T-cell (primary cell): Measurements from ENCODE around the gene TCF7L1. TPM values are rescaled to one million over a fixed set of nuclear protein-coding genes. Genes with fewer than 3 reads are reported as not detected.

ENCODE experiments used
- ATAC-seq, 4 experiments: fragments of 200-7000 bp in 3 of 4; fragments of 150-1000 bp in 1 of 4; cut with Tn5 transposase; replicated peaks in 1 of 4; 1 replicate in 3 of 4; 2 replicates in 1 of 4; pipeline ENCODE4 v1.10.0; 2021; ENCODE audit warnings: moderate library complexity in 3 of 4, mild to moderate bottlenecking in 2 of 4, moderate number of reproducible peaks in 1 of 4
- CTCF ChIA-PET, 2 donors: fragments of 300-600 bp; sonication (Branson Sonifier 250); formaldehyde crosslinking; loops; one replicate each; lab custom pipeline; 2022; ENCODE audit warnings: antibody characterized with exemption in 2 of 2; lab: Charles Lee
- POLR2A ChIA-PET, 2 donors: fragments of 300-600 bp; sonication (Branson Sonifier 250); formaldehyde crosslinking; loops; one replicate each; lab custom pipeline; 2022; ENCODE audit warnings: antibody characterized with exemption in 2 of 2; lab: Charles Lee
- DNase-seq, 35 experiments: peaks; one replicate each; pipeline versions ENCODE4 v3.0.0 to v3.0.0-alpha.2; 2013 to 2023
- H3K27ac ChIP-seq: one replicate; pipeline ENCODE4 v1.5.1; 2013; ENCODE audit warnings: low read length
- H3K27me3 ChIP-seq, 2 experiments: replicated peaks in 1 of 2; 1 replicate in 1 of 2; 2 replicates in 1 of 2; pipeline versions ENCODE4 v1.6.1 to v1.7.0; 2013; ENCODE audit warnings: low read length in 1 of 2, mixed read lengths in 1 of 2; ENCODE audit not compliant: control insufficient read depth in 2 of 2, insufficient read depth in 2 of 2; ENCODE audit errors: extremely low read depth in 1 of 2
- H3K36me3 ChIP-seq, 2 donors: 1 replicate in 1 of 2; 2 replicates in 1 of 2; pipeline versions ENCODE4 v1.6.1 to v1.7.0; 2013; ENCODE audit warnings: low read length in 1 of 2; ENCODE audit not compliant: control insufficient read depth in 2 of 2, insufficient read depth in 1 of 2; ENCODE audit errors: extremely low read depth in 1 of 2
- H3K4me1 ChIP-seq, 2 experiments: 1 replicate in 1 of 2; 2 replicates in 1 of 2; pipeline versions ENCODE4 v1.6.1 to v1.7.0; 2013; ENCODE audit warnings: low read length in 2 of 2, mixed read lengths in 1 of 2; ENCODE audit not compliant: insufficient read depth in 2 of 2, control insufficient read depth in 1 of 2; ENCODE audit errors: extremely low read depth in 1 of 2
- H3K4me3 ChIP-seq, 2 donors: 1 replicate in 1 of 2; 2 replicates in 1 of 2; pipeline versions ENCODE4 v1.5.1 to v1.7.0; 2013; ENCODE audit warnings: mild to moderate bottlenecking in 2 of 2, low read length in 1 of 2, moderate library complexity in 1 of 2; ENCODE audit not compliant: control insufficient read depth in 1 of 2; ENCODE audit errors: extremely low read depth in 1 of 2
- H3K9me3 ChIP-seq: 2 replicates; pipeline ENCODE4 v1.7.0; 2013
- H3K27ac Mint-ChIP-seq, 2 donors: one replicate each; pipeline ENCODE4 v1.8.0; 2020 to 2021; ENCODE audit warnings: mild to moderate bottlenecking in 2 of 2, mixed read lengths in 2 of 2
- H3K27me3 Mint-ChIP-seq, 2 donors: one replicate each; pipeline ENCODE4 v1.8.0; 2021 to 2022; ENCODE audit warnings: mixed read lengths in 2 of 2
- H3K36me3 Mint-ChIP-seq: one replicate; pipeline ENCODE4 v1.8.0; 2021; ENCODE audit warnings: mixed read lengths
- H3K4me1 Mint-ChIP-seq, 3 donors: one replicate each; pipeline ENCODE4 v1.8.0; 2020 to 2022; ENCODE audit warnings: mixed read lengths in 3 of 3, mild to moderate bottlenecking in 1 of 3
- H3K4me3 Mint-ChIP-seq, 3 donors: one replicate each; pipeline ENCODE4 v1.8.0; 2020 to 2022; ENCODE audit warnings: mild to moderate bottlenecking in 3 of 3, mixed read lengths in 3 of 3, moderate library complexity in 3 of 3
- H3K9me3 Mint-ChIP-seq, 3 donors: one replicate each; pipeline ENCODE4 v1.8.0; 2020 to 2022; ENCODE audit warnings: mixed read lengths in 3 of 3
- WGBS: methylation state at CpG from one replicate; pipeline ENCODE4 v1.1.5; 2013; ENCODE audit warnings: missing lambda C conversion rate; ENCODE audit not compliant: insufficient coverage; 5-methylcytosine and 5-hydroxymethylcytosine counted together
- total RNA-seq, 35 experiments: library from RNA in 6 of 35; stranded (reverse) in 6 of 35; fragments of 120-200 nt in 1 of 35; gene quantifications; one replicate each; pipeline versions ENCODE4 v1.2.1 to v1.2.4 and lab custom pipeline; 2013 to 2026

Gene TCF7L1
- total RNA-seq, 5 donors from 2014 or later (not counting 1 experiment from before 2014, with no cell fraction given): 0.07 to 0.16 (median 0.15) TPM; not detected in 2

GRCh38 chr2:85257970-85258605, 124.9 kb downstream of the TCF7L1 start:
- Mint-ChIP-seq H3K27me3 (no peaks in the 10 kb centered on the region), H3K9me3 (no peaks in the 10 kb centered on the region), H3K4me3 (no peak overlapping the region), H3K36me3 (no peaks in the 10 kb centered on the region), H3K4me1 (no peaks in the 10 kb centered on the region), H3K27ac (no peak overlapping the region)
- ChIA-PET CTCF (no interaction called here), POLR2A (interaction anchor here in 1 of 2 donors (0.6 kb wide), 1 partner anchor 417 kb away, joined by 3 read pairs; no protein-coding TSS in a partner anchor)
- H3K4me3 ChIP-seq: no peak overlapping the region
- no peak overlapping the region for H3K27ac ChIP-seq
- peaks cover 0 to 10% of the 10 kb centered on the region in 2 experiments for H3K27me3 ChIP-seq
- H3K4me1 ChIP-seq: no peaks in the 10 kb centered on the region
- WGBS: 67% methylated on average over 3 of the region's 7 CpGs
- no peaks in the 10 kb centered on the region for H3K9me3 ChIP-seq
- no peak for ATAC-seq
- no peaks in the 10 kb centered on the region for H3K36me3 ChIP-seq
- no peak for DNase-seq

GRCh38 chr2:85259101-85259590, 126.0 kb downstream of the TCF7L1 start:
- WGBS: 95% methylated on average over 4 of the region's 11 CpGs
- Mint-ChIP-seq H3K4me3 (no peak overlapping the region), H3K27ac (no peak overlapping the region), H3K27me3 (peaks cover 0 to 2% of the 10 kb centered on the region in 2 donors), H3K9me3 (no peaks in the 10 kb centered on the region), H3K36me3 (no peaks in the 10 kb centered on the region), H3K4me1 (no peaks in the 10 kb centered on the region)
- H3K4me3 ChIP-seq: no peak overlapping the region
- ChIA-PET POLR2A (no interaction called here), CTCF (no interaction called here)
- no peaks in the 10 kb centered on the region for H3K4me1 ChIP-seq
- ATAC-seq: no peak
- no peak overlapping the region for H3K27ac ChIP-seq
- H3K36me3 ChIP-seq: no peaks in the 10 kb centered on the region
- peaks cover 0 to 16% of the 10 kb centered on the region in 2 experiments for H3K27me3 ChIP-seq
- H3K9me3 ChIP-seq: no peaks in the 10 kb centered on the region
- no peak for DNase-seq

- no peak overlapping the region for H3K27ac Mint-ChIP-seq
- H3K27me3 ChIP-seq: peaks cover 0 to 16% of the 10 kb centered on the region in 2 experiments
- ATAC-seq (no peak), DNase-seq (no peak)
- H3K4me3 ChIP-seq: no peak overlapping the region
- H3K27ac ChIP-seq: no peak overlapping the region
- POLR2A ChIA-PET: no interaction called here
- no peaks in the 10 kb centered on the region for H3K4me1 Mint-ChIP-seq
- H3K9me3 Mint-ChIP-seq: no peaks in the 10 kb centered on the region
- H3K9me3 ChIP-seq: no peaks in the 10 kb centered on the region
- H3K36me3 Mint-ChIP-seq: no peaks in the 10 kb centered on the region
- CTCF ChIA-PET: no interaction called here
- H3K4me3 Mint-ChIP-seq: no peak overlapping the region
- H3K4me1 ChIP-seq: no peaks in the 10 kb centered on the region
- H3K36me3 ChIP-seq: no peaks in the 10 kb centered on the region
- WGBS: 60% methylated on average over 1 of the region's 4 CpGs
- peaks cover 1 to 2% of the 10 kb centered on the region in 2 donors for H3K27me3 Mint-ChIP-seq
Measured at GRCh38 chr2:85259879-85260278, 126.7 kb downstream of the TCF7L1 start.

- Histone ChIP-seq H3K27me3 (peaks cover 0 to 16% of the 10 kb centered on the region in 2 experiments), H3K9me3 (no peaks in the 10 kb centered on the region), H3K4me3 (no peak overlapping the region), H3K36me3 (no peaks in the 10 kb centered on the region), H3K4me1 (no peaks in the 10 kb centered on the region), H3K27ac (no peak overlapping the region)
- WGBS: 80% methylated on average over 8 of the region's 8 CpGs
- H3K27ac Mint-ChIP-seq: no peak overlapping the region
- DNase-seq: no peak
- no peak for ATAC-seq
- H3K36me3 Mint-ChIP-seq: no peaks in the 10 kb centered on the region
- CTCF ChIA-PET: interaction anchor here (0.7 to 1.0 kb wide), 2 partner anchors 21 to 33 kb away, joined by 3 read pairs; no protein-coding TSS in a partner anchor
- peaks cover 2 to 4% of the 10 kb centered on the region in 2 donors for H3K27me3 Mint-ChIP-seq
- POLR2A ChIA-PET: no interaction called here
- H3K4me1 Mint-ChIP-seq: no peaks in the 10 kb centered on the region
- no peak overlapping the region for H3K4me3 Mint-ChIP-seq
- no peaks in the 10 kb centered on the region for H3K9me3 Mint-ChIP-seq
Measured at GRCh38 chr2:85263591-85263990, 130.4 kb downstream of the TCF7L1 start.

GRCh38 chr2:85264471-85264870, 131.3 kb downstream of the TCF7L1 start:
- no CpG with 5 or more reads among the region's 3 CpGs for WGBS

GRCh38 chr2:85265304-85265703, 132.1 kb downstream of the TCF7L1 start:
- no peaks in the 10 kb centered on the region for H3K4me1 ChIP-seq
- no peak overlapping the region for H3K27ac ChIP-seq
- H3K36me3 ChIP-seq: no peaks in the 10 kb centered on the region
- POLR2A ChIA-PET: no interaction called here
- Mint-ChIP-seq H3K27me3 (peaks cover 2 to 6% of the 10 kb centered on the region in 2 donors), H3K9me3 (no peaks in the 10 kb centered on the region), H3K36me3 (no peaks in the 10 kb centered on the region), H3K4me3 (no peak overlapping the region), H3K27ac (no peak overlapping the region), H3K4me1 (no peaks in the 10 kb centered on the region)
- DNase-seq (no peak), ATAC-seq (no peak)
- H3K27me3 ChIP-seq: peaks cover 0 to 18% of the 10 kb centered on the region in 2 experiments
- CTCF ChIA-PET: interaction anchor here (1.5 to 3.3 kb wide), 4 partner anchors 33 to 287 kb away, joined by 5 to 25 read pairs (median 11); no protein-coding TSS in a partner anchor
- H3K4me3 ChIP-seq: no peak overlapping the region
- WGBS: 66% methylated on average over 5 of the region's 7 CpGs
- H3K9me3 ChIP-seq: no peaks in the 10 kb centered on the region

More at GRCh38 chr2:85264471-85264870, 131.3 kb downstream of the TCF7L1 start:
- Histone ChIP-seq H3K4me1 (no peaks in the 10 kb centered on the region), H3K36me3 (no peaks in the 10 kb centered on the region), H3K27me3 (peaks cover 0 to 18% of the 10 kb centered on the region in 2 experiments), H3K9me3 (no peaks in the 10 kb centered on the region), H3K4me3 (no peak overlapping the region), H3K27ac (no peak overlapping the region)
- Mint-ChIP-seq H3K4me3 (no peak overlapping the region), H3K9me3 (no peaks in the 10 kb centered on the region), H3K4me1 (no peaks in the 10 kb centered on the region), H3K36me3 (no peaks in the 10 kb centered on the region), H3K27ac (no peak overlapping the region), H3K27me3 (peaks cover 2 to 4% of the 10 kb centered on the region in 2 donors)
- ChIA-PET POLR2A (no interaction called here), CTCF (interaction anchor here in 1 of 2 donors (0.7 kb wide), 1 partner anchor 32 kb away, joined by 3 read pairs; no protein-coding TSS in a partner anchor)
- DNase-seq (no peak), ATAC-seq (no peak)
